SJSA1 (cell line): ENCODE data around the gene PLD5. TPM values are rescaled to one million over a fixed set of nuclear protein-coding genes. Genes with fewer than 3 reads are reported as not detected.
"Not testable (repeated sequence)": the region's sequence is repeated elsewhere in the genome, so short reads cannot be mapped to it uniquely, and the experiment has no call there.

Experiments
- DNase-seq, 2 experiments: peaks; one replicate each; pipeline ENCODE4 v3.0.0-alpha.2; 2015 to 2020; ENCODE audit warnings: low spot score in 2 of 2, low read depth in 1 of 2
- H3K27ac ChIP-seq: fragments of 250-450 bp; sonication (Bioruptor Pico); 2 replicates; pipeline ENCODE4 v1.5.1; 2020; ENCODE audit warnings: mild to moderate bottlenecking, moderate library complexity
- H3K27me3 ChIP-seq: fragments of 250-450 bp; sonication (Bioruptor Pico); replicated peaks from 2 replicates; pipeline ENCODE4 v1.5.1; 2020; ENCODE audit warnings: mild to moderate bottlenecking, moderate library complexity
- H3K36me3 ChIP-seq: fragments of 250-450 bp; sonication (Bioruptor Pico); 2 replicates; pipeline ENCODE4 v1.5.1; 2020; ENCODE audit warnings: mild to moderate bottlenecking
- H3K4me1 ChIP-seq: fragments of 250-450 bp; sonication (Bioruptor Pico); replicated peaks from 2 replicates; pipeline ENCODE4 v1.6.1; 2021; ENCODE audit warnings: mild to moderate bottlenecking
- H3K4me3 ChIP-seq: fragments of 250-450 bp; sonication (Bioruptor Pico); 2 replicates; pipeline ENCODE4 v1.5.1; 2020; ENCODE audit warnings: mild to moderate bottlenecking
- H3K9me3 ChIP-seq: fragments of 250-450 bp; sonication (Bioruptor Pico); replicated peaks from 2 replicates; pipeline ENCODE4 v1.5.1; 2020; ENCODE audit warnings: mild to moderate bottlenecking
- total RNA-seq: library from RNA; depleted of rRNA; stranded (reverse); fragments of >200 nt; shearing (Covaris generic); gene quantifications from 2 replicates; pipeline ENCODE4 v1.2.3, GENCODE V29; 2014

Gene PLD5
- total RNA-seq, 1 experiment from 2014 or later: not detected

DNA sequence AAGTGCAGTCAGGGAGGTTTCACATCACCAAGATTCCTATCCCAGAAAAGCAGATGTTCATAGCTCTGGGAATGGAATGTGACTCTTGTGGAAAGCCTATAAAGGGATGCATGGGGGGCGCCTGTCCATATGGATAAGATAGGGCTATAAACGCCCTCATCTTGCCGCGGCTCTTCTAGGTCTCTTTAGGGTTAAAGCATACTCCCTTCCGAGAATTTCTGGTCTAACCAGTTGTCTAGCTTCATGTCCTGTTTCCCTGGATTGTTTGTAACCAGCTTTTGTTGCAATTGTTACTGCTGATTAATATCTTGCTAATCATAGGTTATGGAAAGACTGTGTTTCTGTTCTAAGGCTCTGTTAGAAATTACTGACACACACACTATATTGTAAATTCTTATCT, 64.8 kb downstream of the PLD5 start:
- H3K27me3 ChIP-seq: peaks cover 11% of the 10 kb centered on the region
- not testable (repeated sequence) for H3K9me3 ChIP-seq, H3K36me3 ChIP-seq, H3K4me3 ChIP-seq, H3K27ac ChIP-seq, H3K4me1 ChIP-seq, DNase-seq

GRCh38 chr1:242456726-242457269, 67.7 kb downstream of the PLD5 start:
- Histone ChIP-seq H3K27ac (no peak overlapping the region), H3K9me3 (no peaks in the 10 kb centered on the region), H3K27me3 (peaks cover 11% of the 10 kb centered on the region), H3K4me3 (no peak overlapping the region), H3K36me3 (no peaks in the 10 kb centered on the region), H3K4me1 (no peaks in the 10 kb centered on the region)
- no peak for DNase-seq

DNA sequence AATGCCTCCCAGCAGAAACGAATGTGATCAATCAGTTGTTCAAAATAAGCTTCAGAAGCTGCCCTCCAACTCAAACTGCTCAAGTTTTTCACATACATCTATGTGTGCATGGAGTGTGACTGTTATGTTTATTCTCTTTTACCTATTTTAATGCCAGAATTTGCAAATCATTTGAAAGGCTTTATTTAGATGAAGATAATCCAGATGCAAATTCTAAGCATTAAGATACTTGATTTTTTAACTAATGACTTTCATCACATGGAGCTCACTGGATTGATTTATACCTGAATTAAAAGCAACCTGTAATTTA, 69.5 kb downstream of the PLD5 start:
- no peak overlapping the region for H3K27ac ChIP-seq
- H3K9me3 ChIP-seq: no peaks in the 10 kb centered on the region
- peaks cover 11% of the 10 kb centered on the region for H3K27me3 ChIP-seq
- H3K36me3 ChIP-seq: no peaks in the 10 kb centered on the region
- no peak for DNase-seq
- no peaks in the 10 kb centered on the region for H3K4me1 ChIP-seq
- H3K4me3 ChIP-seq: no peak overlapping the region

DNA sequence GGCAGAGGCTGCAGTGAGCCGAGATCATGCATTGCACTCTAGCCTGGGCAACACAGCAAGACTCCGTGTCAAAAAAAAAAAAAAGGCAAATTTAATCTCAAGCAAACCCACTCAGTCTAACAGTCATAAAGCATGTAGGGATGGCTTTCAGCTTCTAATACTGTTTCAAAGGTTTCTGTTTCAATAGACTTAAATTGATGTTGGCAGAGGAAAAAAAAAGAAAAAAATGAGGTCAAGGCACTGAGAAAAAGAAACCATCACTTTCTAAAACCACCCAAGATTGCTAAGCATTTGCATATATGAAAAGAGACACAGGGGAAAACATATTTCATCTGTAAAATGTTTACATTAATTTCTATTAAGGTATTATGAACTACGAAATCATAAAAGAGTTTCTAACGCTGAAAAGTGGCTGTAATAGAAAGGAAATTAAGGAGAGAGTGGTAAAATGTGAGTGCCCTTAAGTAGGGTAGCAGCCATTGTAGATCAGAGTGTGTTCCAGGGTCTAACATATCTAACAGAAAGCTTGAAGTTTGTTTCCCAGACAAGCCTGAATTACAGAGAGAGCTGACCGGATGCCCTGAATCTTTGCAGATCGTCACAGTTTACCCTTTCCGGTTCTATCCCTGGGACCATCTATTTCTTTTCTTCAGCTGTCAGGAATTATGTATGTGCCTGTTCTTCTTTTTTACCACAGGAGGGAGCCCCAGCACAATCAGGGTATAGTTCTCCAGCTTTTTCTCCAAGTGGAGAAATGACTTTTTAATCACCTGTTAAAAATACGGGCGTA, 70.0 kb downstream of the PLD5 start:
- Histone ChIP-seq H3K4me1 (no peaks in the 10 kb centered on the region), H3K9me3 (no peaks in the 10 kb centered on the region), H3K36me3 (no peaks in the 10 kb centered on the region), H3K27ac (no peak overlapping the region), H3K4me3 (no peak overlapping the region), H3K27me3 (peaks cover 11% of the 10 kb centered on the region)
- peak in 1 of 2 experiments; percentile 30 for DNase-seq

DNA sequence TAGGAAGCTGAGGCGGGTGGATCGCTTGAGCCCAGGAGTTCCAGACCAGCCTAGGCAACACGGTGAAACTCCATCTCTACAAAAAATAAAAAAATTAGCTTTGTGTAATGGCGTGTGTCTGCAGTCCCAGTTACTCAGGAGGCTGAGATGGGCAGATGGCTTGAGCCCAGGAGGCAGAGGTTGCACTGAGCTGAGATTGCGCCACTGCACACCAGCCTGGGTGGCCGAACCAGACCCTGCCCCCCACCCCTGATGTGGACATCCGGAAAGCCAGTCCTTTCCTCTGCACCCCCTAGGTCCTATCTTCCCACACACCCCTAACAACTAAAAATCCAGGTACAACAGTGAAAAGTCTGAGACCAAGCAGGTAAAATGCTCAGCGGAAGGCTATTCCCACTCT, 71.9 kb downstream of the PLD5 start:
- Histone ChIP-seq H3K4me3 (no peak overlapping the region), H3K4me1 (no peaks in the 10 kb centered on the region), H3K36me3 (no peaks in the 10 kb centered on the region), H3K27ac (no peak overlapping the region), H3K9me3 (no peaks in the 10 kb centered on the region), H3K27me3 (peaks cover 19% of the 10 kb centered on the region)
- no peak for DNase-seq

DNA sequence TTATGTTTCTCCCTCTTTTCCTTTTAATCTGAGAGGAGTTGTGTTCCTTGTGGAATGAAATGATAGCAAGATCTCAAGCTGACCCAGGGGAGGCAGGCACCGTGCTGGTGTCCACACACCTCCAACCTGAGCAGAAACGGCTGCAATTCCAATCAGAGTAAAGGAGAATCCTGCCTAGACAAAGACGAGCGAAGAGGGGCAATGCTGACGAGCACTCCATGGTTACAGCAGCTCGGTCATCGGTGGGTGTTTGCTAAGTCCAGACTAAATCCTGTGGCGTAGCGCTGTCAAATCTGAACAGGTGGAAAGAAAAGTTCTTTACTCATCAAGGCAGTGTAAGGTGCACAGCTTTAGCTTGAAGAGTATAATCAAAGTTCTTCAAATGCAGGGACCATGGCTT, 74.8 kb downstream of the PLD5 start:
- H3K9me3 ChIP-seq: no peaks in the 10 kb centered on the region
- no peak overlapping the region for H3K27ac ChIP-seq
- no peaks in the 10 kb centered on the region for H3K4me1 ChIP-seq
- H3K27me3 ChIP-seq: peaks cover 8% of the 10 kb centered on the region; the same call in 1 of the 2 replicates
- H3K36me3 ChIP-seq: no peaks in the 10 kb centered on the region
- H3K4me3 ChIP-seq: no peak overlapping the region
- no peak for DNase-seq

DNA sequence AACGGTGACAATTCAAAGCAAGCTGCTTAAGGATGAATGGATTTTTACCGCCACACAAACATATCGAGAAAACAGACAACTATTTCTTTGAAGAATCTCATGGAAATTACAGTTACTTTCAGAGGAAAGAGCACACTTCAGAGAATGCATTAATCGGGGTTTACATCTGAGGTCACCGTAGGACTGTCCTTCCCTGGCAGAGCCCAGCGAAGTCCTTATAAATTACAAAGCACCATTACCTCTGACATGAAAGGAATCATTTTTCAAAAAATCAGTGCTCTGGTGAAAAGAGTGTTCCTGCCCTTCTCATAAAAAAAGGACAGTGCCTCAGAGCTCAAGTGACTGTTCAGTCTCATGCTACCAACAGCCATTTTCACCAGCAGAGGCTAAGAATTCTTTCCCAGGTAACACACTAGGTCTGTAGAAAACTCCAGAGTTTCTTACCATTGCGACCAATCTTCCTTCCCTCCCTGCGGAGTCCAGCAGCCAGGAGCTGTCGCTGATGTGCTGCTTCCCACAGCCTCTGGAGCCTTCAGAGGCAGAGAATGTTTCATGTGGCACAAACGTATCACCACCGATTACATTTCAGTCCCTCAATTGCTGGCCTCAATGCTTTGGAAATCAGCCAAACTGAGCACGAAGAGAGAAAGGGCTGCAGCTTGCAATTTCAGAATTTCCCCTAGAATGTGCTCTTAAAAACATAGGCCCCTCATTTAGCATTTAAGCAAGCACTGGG, 75.4 kb downstream of the PLD5 start:
- Histone ChIP-seq H3K27ac (no peak overlapping the region), H3K4me1 (no peaks in the 10 kb centered on the region), H3K9me3 (no peaks in the 10 kb centered on the region), H3K4me3 (no peak overlapping the region), H3K36me3 (no peaks in the 10 kb centered on the region), H3K27me3 (peaks cover 8% of the 10 kb centered on the region; the same call in 1 of the 2 replicates)
- DNase-seq: no peak

GRCh38 chr1:242447689-242448088, 76.8 kb downstream of the PLD5 start:
- DNase-seq: no peak
- no peak overlapping the region for H3K27ac ChIP-seq
- H3K9me3 ChIP-seq: no peaks in the 10 kb centered on the region
- no peak overlapping the region for H3K4me3 ChIP-seq
- H3K36me3 ChIP-seq: no peaks in the 10 kb centered on the region
- peaks cover 8% of the 10 kb centered on the region; the same call in 1 of the 2 replicates for H3K27me3 ChIP-seq
- no peaks in the 10 kb centered on the region for H3K4me1 ChIP-seq

- no peaks in the 10 kb centered on the region for H3K9me3 ChIP-seq
- no peaks in the 10 kb centered on the region for H3K27me3 ChIP-seq
- no peaks in the 10 kb centered on the region for H3K4me1 ChIP-seq
- H3K4me3 ChIP-seq: no peak overlapping the region
- DNase-seq: no peak
- H3K27ac ChIP-seq: no peak overlapping the region
- no peaks in the 10 kb centered on the region for H3K36me3 ChIP-seq
Observed at GRCh38 chr1:242440757-242441156, 83.7 kb downstream of the PLD5 start.

DNA sequence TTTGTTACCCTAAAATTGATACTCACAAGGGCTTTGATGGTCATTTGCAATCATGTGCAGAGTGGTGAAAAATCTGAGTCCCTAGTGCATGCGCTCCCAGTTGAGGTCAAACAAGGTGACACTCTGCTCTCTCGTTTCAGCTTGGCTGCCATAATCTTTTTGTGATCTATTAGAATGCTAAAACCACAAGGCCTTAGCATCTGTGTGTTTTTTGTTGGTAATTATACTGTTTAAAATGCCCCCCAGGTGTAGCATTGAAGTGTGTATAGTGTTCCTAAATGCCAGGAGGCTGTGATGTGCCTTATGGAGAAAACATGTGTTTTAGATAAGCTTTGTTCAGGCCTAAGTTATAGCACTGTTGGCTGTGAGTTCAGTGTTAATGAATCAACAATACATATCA, 89.3 kb downstream of the PLD5 start:
- H3K9me3 ChIP-seq: no peaks in the 10 kb centered on the region
- no peaks in the 10 kb centered on the region for H3K27me3 ChIP-seq
- H3K27ac ChIP-seq: no peak overlapping the region
- no peaks in the 10 kb centered on the region for H3K36me3 ChIP-seq
- no peaks in the 10 kb centered on the region for H3K4me1 ChIP-seq
- no peak overlapping the region for H3K4me3 ChIP-seq
- no peak for DNase-seq

DNA sequence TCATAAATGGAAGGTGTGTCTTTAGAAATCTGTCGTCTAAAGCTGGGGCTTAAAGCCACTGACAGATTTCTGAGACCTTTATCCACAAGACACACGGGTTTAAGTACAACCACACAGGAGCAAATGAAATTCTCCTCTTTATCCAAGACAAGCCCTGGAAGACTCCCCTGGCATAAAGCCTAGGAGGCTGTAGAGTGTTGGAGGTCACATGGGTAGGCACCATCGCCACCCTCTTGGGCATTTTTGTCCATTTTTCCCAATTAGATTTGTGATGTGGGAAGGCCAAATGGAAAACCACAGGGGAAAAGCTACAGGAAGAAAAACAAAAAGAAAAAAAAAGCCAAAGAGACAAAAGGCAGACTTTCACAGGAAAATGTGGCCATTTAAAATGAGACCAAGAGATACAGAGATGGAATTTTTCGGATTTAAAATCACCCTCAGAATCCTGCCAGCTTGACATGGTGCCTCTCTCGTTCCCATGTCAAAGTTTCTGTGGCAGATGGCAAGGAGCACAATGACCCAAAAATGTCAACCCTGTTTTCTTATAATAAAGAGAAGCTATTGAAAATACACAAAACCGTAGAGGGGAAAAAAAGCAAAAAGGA, 91.9 kb downstream of the PLD5 start:
- Histone ChIP-seq H3K4me3 (no peak overlapping the region), H3K4me1 (no peaks in the 10 kb centered on the region), H3K27ac (no peak overlapping the region), H3K9me3 (no peaks in the 10 kb centered on the region), H3K27me3 (0 out of 2 replicates have a peak, but pooled peaks cover 3% of the 10 kb centered on the region), H3K36me3 (no peaks in the 10 kb centered on the region)
- no peak for DNase-seq

GRCh38 chr1:242431786-242432185, 92.7 kb downstream of the PLD5 start:
- DNase-seq: no peak
- Histone ChIP-seq H3K36me3 (no peaks in the 10 kb centered on the region), H3K27ac (no peak overlapping the region), H3K4me1 (no peaks in the 10 kb centered on the region), H3K9me3 (no peaks in the 10 kb centered on the region), H3K27me3 (0 out of 2 replicates have a peak, but pooled peaks cover 3% of the 10 kb centered on the region), H3K4me3 (no peak overlapping the region)

DNA sequence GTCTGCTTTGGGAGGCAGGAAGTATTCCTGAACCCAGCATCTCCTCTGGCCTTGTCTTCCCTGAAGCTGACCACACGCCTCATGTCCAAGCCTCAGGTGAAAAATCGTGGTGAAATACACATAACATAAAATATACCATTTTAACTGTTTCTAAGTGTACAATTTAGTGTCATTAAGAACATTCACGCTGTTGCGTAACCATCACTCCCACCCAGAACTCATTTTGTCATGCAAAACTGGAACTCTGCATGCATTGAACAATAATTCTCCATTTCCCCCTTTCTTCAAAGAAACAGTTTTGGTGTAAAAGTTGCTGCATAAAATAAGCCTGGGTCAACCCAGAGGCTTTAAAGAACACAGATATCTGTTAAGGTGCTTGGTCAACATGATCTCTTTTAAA, 93.5 kb downstream of the PLD5 start:
- Histone ChIP-seq H3K27me3 (0 out of 2 replicates have a peak, but pooled peaks cover 3% of the 10 kb centered on the region), H3K4me3 (no peak overlapping the region), H3K9me3 (no peaks in the 10 kb centered on the region), H3K4me1 (no peaks in the 10 kb centered on the region), H3K36me3 (no peaks in the 10 kb centered on the region), H3K27ac (no peak overlapping the region)
- no peak for DNase-seq
